Adrenal gland (tissue), 12 donors: ENCODE measurements around the gene MDC1. TPM values are rescaled to one million over a fixed set of nuclear protein-coding genes. Genes with fewer than 3 reads are reported as not detected.
A peak's percentile ranks its signal among the peaks of the same experiment; 100 is the strongest.
"Not testable (repeated sequence)": the region's sequence is repeated elsewhere in the genome, so short reads cannot be mapped to it uniquely, and the experiment has no call there.

Experiments
- DNase-seq, 7 donors: peaks; one replicate each; pipeline ENCODE4 v3.0.0-alpha.2; 2019 to 2020
- H3K27ac ChIP-seq, 5 donors: fragments of 200-600 bp; sonication (generic) in 4 of 5; 1 replicate in 3 of 5; 2 replicates in 2 of 5; pipeline versions ENCODE4 v1.5.1 to v1.8.0; 2016 to 2020; ENCODE audit warnings: mild to moderate bottlenecking in 1 of 5
- H3K27me3 ChIP-seq: fragments of 200-600 bp; 2 replicates; pipeline ENCODE4 v1.8.0; 2021
- H3K36me3 ChIP-seq, 2 donors: fragments of 200-600 bp; replicated peaks in 1 of 2; 1 replicate in 1 of 2; 2 replicates in 1 of 2; pipeline versions ENCODE4 v1.5.1 to v1.8.0; 2018 to 2022
- H3K4me1 ChIP-seq, 2 donors: fragments of 200-600 bp; replicated peaks in 1 of 2; 1 replicate in 1 of 2; 2 replicates in 1 of 2; pipeline versions ENCODE4 v1.5.1 to v1.8.0; 2018 to 2021
- H3K4me3 ChIP-seq, 4 donors: fragments of 200-600 bp; sonication (generic) in 3 of 4; one replicate each; pipeline ENCODE4 v1.5.1; 2016 to 2018
- H3K9me3 ChIP-seq, 3 donors: fragments of 200-600 bp; sonication (generic) in 1 of 3; replicated peaks in 1 of 3; 1 replicate in 2 of 3; 2 replicates in 1 of 3; pipeline versions ENCODE4 v1.5.1 to v1.8.0; 2016 to 2021
- POLR2A ChIP-seq, 2 donors: fragments of 450-650 bp; IDR thresholded peaks; one replicate each; pipeline ENCODE4 v1.6.1; 2017; ENCODE audit warnings: antibody characterized with exemption in 2 of 2, mild to moderate bottlenecking in 2 of 2, moderate library complexity in 1 of 2
- WGBS, 4 donors: extraction: QIAGEN DNeasy Blood & Tissue Kit in 2 of 4; methylation state at CpG; one replicate each; pipeline versions ENCODE4 v1.1.5 to v1.1.7; 2013 to 2017; 5-methylcytosine and 5-hydroxymethylcytosine counted together
- intact Hi-C, 2 donors: fragments of 100-400 bp; cut with DNase I; formaldehyde crosslinking; loops; one replicate each; pipeline versions ENCODE4 v1.14.1 to v1.15.0; 2022 to 2023
- polyA plus RNA-seq, 3 donors: library from polyadenylated mRNA; stranded (reverse); fragments of 200-250 nt in 2 of 3; fragments of 350-450 nt in 1 of 3; fragmentation: Illumina TruSeq in 1 of 3; extraction: RNeasy Lipid Tissue Mini Kit (QIAGEN cat#74804) in 1 of 3; gene quantifications; one replicate each; pipeline ENCODE4 v1.2.3, GENCODE V29; 2013 to 2014
- total RNA-seq, 9 donors: library from RNA; depleted of rRNA in 4 of 9; stranded (reverse); fragments of >200 nt in 4 of 9; fragments of 120-200 nt in 1 of 9; fragmentation: NEBNext Ultra II Directional in 1 of 9; extraction: Animal tissue kit (Norgen Biotek cat#: 25700) in 1 of 9; gene quantifications; one replicate each; pipeline versions ENCODE4 v1.1.0 to v1.2.4, GENCODE V29; 2013 to 2023
- TF ChIP-seq, protein P1 (sequence below), 6 experiments: fragments of 450-650 bp in 4 of 6; fragments of 200-600 bp in 2 of 6; sonication (generic) in 1 of 6; IDR thresholded peaks; 1 replicate in 5 of 6; 2 replicates in 1 of 6; pipeline versions ENCODE4 v1.5.1 to v1.8.0; 2016 to 2021; ENCODE audit warnings: antibody characterized with exemption in 6 of 6, mild to moderate bottlenecking in 2 of 6, moderate library complexity in 1 of 6
- donor health status: healthy with polysubstance abuse.
- donor health status: Bipolar disorder and iron deficiency.
- donor health status: DM: yes; HTN: yes; CAD: no.
- donor health status: DM: no; HTN: no; CAD: no.
- donor health status: DM: no; HTN: no; CAD: no.
- donor health status: DM: yes; HTN: yes; CAD: no.

MDC1 gene
- total and polyA plus RNA-seq, 12 donors = 2.8 to 27.6 (median 18.9) TPM

DNA sequence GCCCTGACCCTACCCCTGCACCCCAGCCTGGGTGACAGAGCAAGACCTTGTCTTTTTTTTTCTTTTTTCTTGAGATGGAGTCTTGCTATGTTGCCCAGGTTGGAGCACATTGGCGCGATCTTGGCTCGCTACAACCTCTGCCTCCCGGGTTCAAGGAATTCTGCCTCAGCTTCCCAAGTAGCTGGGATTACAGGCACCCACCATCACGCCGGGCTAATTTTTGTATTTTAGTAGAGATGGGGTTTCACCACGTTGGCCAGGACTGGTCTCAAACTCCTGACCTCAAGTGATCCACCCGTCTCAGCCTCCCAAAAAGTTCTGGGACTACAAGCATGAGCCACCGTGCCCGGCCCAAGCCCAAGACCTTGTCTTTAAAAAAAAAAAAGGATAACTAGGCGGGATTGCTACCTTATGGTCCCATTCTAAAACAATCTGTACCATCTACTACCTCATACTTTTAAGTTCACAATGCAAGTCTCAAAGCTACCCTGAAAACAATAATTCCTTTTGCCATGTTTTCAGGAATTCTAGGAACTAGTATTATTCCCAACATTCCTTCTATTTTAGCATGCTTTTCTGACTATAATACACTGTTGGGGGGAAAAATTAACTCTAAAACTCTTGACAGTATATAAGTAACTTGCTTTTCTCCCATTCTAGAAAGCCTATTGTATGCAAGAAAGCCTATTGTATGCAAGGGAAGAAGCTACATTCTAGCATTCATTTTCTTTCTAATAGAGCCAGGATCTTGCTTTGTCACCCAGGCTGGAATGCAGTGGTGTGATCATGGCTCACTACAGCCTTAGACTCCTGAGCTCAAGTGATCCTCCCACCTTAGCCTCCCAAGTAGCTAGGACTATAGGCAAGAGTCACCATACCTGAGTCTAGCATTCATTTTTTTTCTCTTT is 9.7 kb upstream of the MDC1 start:
- intact Hi-C loops = no loop called here
- Histone ChIP-seq H3K4me3 (no peak overlapping the region), H3K36me3 (peaks cover 0 to 94% of the 10 kb centered on the region in 2 donors), H3K4me1 (peaks cover 7 to 58% of the 10 kb centered on the region in 2 donors), H3K27me3 (no peaks in the 10 kb centered on the region), H3K9me3 (no peaks in the 10 kb centered on the region), H3K27ac (peak overlapping the region in 3 of 5 donors; percentile 35 to 81 (median 60))
- 85 to 92% (median 90%) methylated on average over 11 of the region's 11 CpGs for WGBS, 4 donors
- no peak for TF ChIP-seq POLR2A (IDR thresholded peaks at IDR 0.05)
- TF ChIP-seq, protein P1, sequence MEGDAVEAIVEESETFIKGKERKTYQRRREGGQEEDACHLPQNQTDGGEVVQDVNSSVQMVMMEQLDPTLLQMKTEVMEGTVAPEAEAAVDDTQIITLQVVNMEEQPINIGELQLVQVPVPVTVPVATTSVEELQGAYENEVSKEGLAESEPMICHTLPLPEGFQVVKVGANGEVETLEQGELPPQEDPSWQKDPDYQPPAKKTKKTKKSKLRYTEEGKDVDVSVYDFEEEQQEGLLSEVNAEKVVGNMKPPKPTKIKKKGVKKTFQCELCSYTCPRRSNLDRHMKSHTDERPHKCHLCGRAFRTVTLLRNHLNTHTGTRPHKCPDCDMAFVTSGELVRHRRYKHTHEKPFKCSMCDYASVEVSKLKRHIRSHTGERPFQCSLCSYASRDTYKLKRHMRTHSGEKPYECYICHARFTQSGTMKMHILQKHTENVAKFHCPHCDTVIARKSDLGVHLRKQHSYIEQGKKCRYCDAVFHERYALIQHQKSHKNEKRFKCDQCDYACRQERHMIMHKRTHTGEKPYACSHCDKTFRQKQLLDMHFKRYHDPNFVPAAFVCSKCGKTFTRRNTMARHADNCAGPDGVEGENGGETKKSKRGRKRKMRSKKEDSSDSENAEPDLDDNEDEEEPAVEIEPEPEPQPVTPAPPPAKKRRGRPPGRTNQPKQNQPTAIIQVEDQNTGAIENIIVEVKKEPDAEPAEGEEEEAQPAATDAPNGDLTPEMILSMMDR (IDR thresholded peaks at IDR 0.05) = no peak
- DNase-seq = no peak

DNA sequence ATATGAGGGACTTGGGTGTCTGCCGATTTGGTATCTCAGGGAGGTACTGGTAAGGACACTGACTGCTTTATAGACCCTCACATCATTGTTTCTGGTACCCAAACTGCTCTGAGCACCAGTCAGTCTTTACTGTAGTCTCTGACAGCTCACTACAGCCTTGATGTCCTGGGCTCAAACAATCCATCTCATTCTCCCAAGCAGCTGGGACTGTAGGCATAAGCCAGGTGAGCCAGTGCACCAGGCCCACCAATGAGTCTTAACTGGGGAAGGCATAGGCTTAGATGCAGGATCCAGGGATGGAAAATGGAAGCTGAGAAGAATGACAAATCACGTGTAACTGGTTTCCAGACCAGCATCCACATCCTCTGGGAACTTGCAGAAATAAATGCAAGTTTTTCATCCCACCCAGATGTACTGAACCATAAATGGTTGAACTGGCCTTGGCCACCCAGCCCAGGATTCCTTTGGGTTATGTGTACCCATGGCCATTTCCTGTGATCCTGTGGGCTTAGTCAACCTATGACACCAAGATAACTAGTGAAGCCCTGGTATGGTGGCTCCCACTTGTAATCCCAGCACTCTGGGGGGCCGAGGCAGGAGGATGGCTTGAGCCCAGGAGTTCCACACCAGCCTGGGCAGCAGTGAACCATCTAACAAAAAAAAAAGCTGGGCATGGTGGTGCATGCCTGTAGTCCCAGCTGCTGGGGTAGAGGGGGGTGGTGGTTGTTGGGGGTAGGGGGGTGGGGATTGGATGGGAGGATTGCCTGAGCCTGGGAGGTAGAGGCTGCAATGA is 8.8 kb upstream of the MDC1 start:
- Histone ChIP-seq H3K27ac (peak overlapping the region in 3 of 5 donors; percentile 2 to 50 (median 25)), H3K4me3 (no peak overlapping the region), H3K36me3 (peaks cover 0 to 85% of the 10 kb centered on the region in 2 donors), H3K4me1 (peaks cover 10 to 53% of the 10 kb centered on the region in 2 donors), H3K27me3 (no peaks in the 10 kb centered on the region), H3K9me3 (no peaks in the 10 kb centered on the region)
- peak in 1 of 2 donors; percentile 6 for TF ChIP-seq POLR2A (IDR thresholded peaks at IDR 0.05)
- TF ChIP-seq, protein P1 (IDR thresholded peaks at IDR 0.05) = no peak
- WGBS, 4 donors = 68 to 81% (median 70%) methylated on average over 2 to 3 of the region's 3 CpGs
- DNase-seq = no peak
- intact Hi-C loops = no loop called here

DNA sequence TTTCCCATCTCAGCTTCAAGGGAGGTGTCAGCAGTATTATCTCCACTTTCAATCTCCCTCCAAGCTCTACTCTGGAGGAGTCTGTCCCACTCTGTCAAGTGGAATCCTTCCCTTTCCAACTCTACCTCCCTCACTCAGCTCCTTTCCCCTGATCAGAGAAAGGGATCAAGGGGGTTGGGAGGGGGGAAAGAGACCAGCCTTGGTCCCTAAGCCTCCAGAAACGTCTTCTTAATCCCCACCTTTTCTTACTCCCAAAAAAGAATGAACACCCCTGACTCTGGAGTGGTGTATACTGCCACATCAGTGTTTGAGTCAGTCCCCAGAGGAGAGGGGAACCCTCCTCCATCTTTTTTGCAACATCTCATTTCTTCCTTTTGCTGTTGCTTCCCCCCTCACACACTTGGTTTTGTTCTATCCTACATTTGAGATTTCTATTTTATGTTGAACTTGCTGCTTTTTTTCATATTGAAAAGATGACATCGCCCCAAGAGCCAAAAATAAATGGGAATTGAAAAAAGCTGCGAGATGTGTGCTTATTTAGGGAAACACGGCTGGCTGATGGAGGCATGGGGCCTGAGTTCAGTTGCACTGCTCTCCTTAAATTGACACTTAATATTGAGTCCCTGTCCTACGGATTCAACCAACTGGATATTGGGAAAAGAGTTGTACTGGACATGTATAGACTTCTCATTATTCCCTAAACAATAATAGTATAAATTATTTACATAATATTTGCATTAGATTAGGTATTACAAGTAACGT is 8.0 kb upstream of the MDC1 start:
- intact Hi-C loops = no loop called here
- H3K9me3 ChIP-seq = no peaks in the 10 kb centered on the region
- WGBS, 4 donors = 38 to 48% (median 44%) methylated on average over 6 of the region's 6 CpGs
- peak overlapping the region in 2 of 5 donors; percentile 11 to 50 for H3K27ac ChIP-seq
- TF ChIP-seq POLR2A (IDR thresholded peaks at IDR 0.05) = no peak
- TF ChIP-seq, protein P1 (IDR thresholded peaks at IDR 0.05) = no peak
- no peak overlapping the region for H3K4me3 ChIP-seq
- no peak for DNase-seq
- H3K4me1 ChIP-seq = peaks cover 10 to 46% of the 10 kb centered on the region in 2 donors
- peaks cover 0 to 77% of the 10 kb centered on the region in 2 donors for H3K36me3 ChIP-seq
- no peaks in the 10 kb centered on the region for H3K27me3 ChIP-seq

DNA sequence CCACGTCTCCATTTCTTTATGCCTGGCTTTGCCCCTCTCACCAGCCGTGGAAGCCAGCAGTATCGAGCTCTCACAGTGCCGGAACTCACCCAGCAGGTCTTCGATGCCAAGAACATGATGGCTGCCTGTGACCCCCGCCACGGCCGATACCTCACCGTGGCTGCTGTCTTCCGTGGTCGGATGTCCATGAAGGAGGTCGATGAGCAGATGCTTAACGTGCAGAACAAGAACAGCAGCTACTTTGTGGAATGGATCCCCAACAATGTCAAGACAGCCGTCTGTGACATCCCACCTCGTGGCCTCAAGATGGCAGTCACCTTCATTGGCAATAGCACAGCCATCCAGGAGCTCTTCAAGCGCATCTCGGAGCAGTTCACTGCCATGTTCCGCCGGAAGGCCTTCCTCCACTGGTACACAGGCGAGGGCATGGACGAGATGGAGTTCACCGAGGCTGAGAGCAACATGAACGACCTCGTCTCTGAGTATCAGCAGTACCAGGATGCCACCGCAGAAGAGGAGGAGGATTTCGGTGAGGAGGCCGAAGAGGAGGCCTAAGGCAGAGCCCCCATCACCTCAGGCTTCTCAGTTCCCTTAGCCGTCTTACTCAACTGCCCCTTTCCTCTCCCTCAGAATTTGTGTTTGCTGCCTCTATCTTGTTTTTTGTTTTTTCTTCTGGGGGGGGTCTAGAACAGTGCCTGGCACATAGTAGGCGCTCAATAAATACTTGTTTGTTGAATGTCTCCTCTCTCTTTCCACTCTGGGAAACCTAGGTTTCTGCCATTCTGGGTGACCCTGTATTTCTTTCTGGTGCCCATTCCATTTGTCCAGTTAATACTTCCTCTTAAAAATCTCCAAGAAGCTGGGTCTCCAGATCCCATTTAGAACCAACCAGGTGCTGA is 7.0 kb upstream of the MDC1 start:
- not testable (repeated sequence) for H3K9me3 ChIP-seq, H3K4me3 ChIP-seq, H3K27me3 ChIP-seq
- H3K4me1 ChIP-seq = peaks cover 10 to 51% of the 10 kb centered on the region in 2 donors
- H3K36me3 ChIP-seq = peaks cover 0 to 67% of the 10 kb centered on the region in 2 donors
- peak in 1 of 7 donors; percentile 15 for DNase-seq
- intact Hi-C loops = loop anchor here in 1 of 2 donors (2.0 kb wide), 1 partner anchor 43 kb away; no protein-coding TSS in a partner anchor
- peak overlapping the region in 2 of 5 donors; percentile 23 to 29 for H3K27ac ChIP-seq
- WGBS, 4 donors = 54 to 72% (median 63%) methylated on average over 15 to 29 of the region's 29 CpGs

DNA sequence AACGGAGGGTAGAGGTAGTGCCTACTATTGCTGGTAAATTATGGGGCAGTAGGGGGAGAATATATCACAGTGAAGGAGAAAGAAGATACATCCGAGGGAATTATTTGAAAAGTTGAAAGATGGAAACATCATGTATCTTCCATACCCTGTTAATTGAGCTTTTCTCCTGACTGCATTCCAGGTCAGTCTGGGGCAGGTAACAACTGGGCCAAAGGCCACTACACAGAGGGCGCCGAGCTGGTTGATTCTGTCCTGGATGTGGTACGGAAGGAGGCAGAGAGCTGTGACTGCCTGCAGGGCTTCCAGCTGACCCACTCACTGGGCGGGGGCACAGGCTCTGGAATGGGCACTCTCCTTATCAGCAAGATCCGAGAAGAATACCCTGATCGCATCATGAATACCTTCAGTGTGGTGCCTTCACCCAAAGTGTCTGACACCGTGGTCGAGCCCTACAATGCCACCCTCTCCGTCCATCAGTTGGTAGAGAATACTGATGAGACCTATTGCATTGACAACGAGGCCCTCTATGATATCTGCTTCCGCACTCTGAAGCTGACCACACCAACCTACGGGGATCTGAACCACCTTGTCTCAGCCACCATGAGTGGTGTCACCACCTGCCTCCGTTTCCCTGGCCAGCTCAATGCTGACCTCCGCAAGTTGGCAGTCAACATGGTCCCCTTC is 6.2 kb upstream of the MDC1 start:
- peak in 1 of 7 donors; percentile 35 for DNase-seq
- H3K4me3 ChIP-seq, H3K9me3 ChIP-seq, H3K27me3 ChIP-seq: not testable (repeated sequence)
- intact Hi-C loops = loop anchor here in 1 of 2 donors (2.0 kb wide), 1 partner anchor 42 kb away; no protein-coding TSS in a partner anchor
- Histone ChIP-seq H3K4me1 (peaks cover 10 to 59% of the 10 kb centered on the region in 2 donors), H3K27ac (peak overlapping the region in 2 of 5 donors; percentile 94 to 99), H3K36me3 (peaks cover 0 to 59% of the 10 kb centered on the region in 2 donors)
- 58 to 62% (median 60%) methylated on average over 14 to 16 of the region's 16 CpGs for WGBS, 4 donors
